Heart left ventricle (tissue), 16 donors: ENCODE results near the gene TOMM6. TPM values are rescaled to one million over a fixed set of nuclear protein-coding genes. Genes with fewer than 3 reads are reported as not detected.

Experiments used
- ATAC-seq, 4 donors: fragments of 200-7000 bp; cut with Tn5 transposase; one replicate each; pipeline ENCODE4 v1.9.1; 2020 to 2022; ENCODE audit warnings: moderate library complexity in 4 of 4, mild to moderate bottlenecking in 3 of 4, moderate number of reproducible peaks in 1 of 4
- DNase-seq, 5 donors: peaks; one replicate each; pipeline ENCODE4 v3.0.0-alpha.2; 2020
- H3K27ac ChIP-seq, 12 donors: fragments of 200-600 bp; sonication (generic) in 4 of 12; one replicate each; pipeline versions ENCODE4 v1.5.0 to v1.8.0; 2016 to 2022; ENCODE audit warnings: mild to moderate bottlenecking in 2 of 12
- H3K27me3 ChIP-seq, 9 donors: fragments of 200-600 bp; sonication (generic) in 2 of 9; one replicate each; pipeline versions ENCODE4 v1.5.1 to v1.8.0; 2016 to 2022; ENCODE audit warnings: mild to moderate bottlenecking in 3 of 9
- H3K36me3 ChIP-seq, 9 donors: fragments of 200-600 bp; sonication (generic) in 2 of 9; one replicate each; pipeline versions ENCODE4 v1.5.0 to v1.8.0; 2018 to 2022; ENCODE audit warnings: mild to moderate bottlenecking in 2 of 9
- H3K4me1 ChIP-seq, 12 donors: fragments of 200-600 bp; sonication (generic) in 4 of 12; one replicate each; pipeline versions ENCODE4 v1.5.0 to v1.8.0; 2016 to 2022; ENCODE audit warnings: mild to moderate bottlenecking in 3 of 12
- H3K4me3 ChIP-seq, 12 donors: fragments of 200-600 bp; sonication (generic) in 4 of 12; one replicate each; pipeline versions ENCODE4 v1.5.0 to v1.8.0; 2017 to 2022; ENCODE audit warnings: mild to moderate bottlenecking in 9 of 12, moderate library complexity in 4 of 12
- H3K9me3 ChIP-seq, 12 donors: fragments of 200-600 bp; sonication (generic) in 4 of 12; one replicate each; pipeline versions ENCODE4 v1.5.0 to v1.8.0; 2016 to 2022; ENCODE audit warnings: mild to moderate bottlenecking in 1 of 12
- CTCF ChIP-seq, 12 donors: fragments of 200-600 bp; sonication (generic) in 4 of 12; IDR thresholded peaks; one replicate each; pipeline versions ENCODE4 v1.5.0 to v1.8.0; 2018 to 2022; ENCODE audit warnings: antibody characterized with exemption in 12 of 12, mild to moderate bottlenecking in 5 of 12
- POLR2A ChIP-seq, 2 donors: fragments of 450-650 bp; IDR thresholded peaks; one replicate each; pipeline ENCODE4 v1.6.1; 2017; ENCODE audit warnings: antibody characterized with exemption in 2 of 2, mild to moderate bottlenecking in 2 of 2, moderate library complexity in 2 of 2
- WGBS, 4 donors: extraction: QIAGEN DNeasy Blood & Tissue Kit in 2 of 4; methylation state at CpG; one replicate each; pipeline versions ENCODE4 v1.1.5 to v1.1.7; 2013 to 2018; 5-methylcytosine and 5-hydroxymethylcytosine counted together
- intact Hi-C, 10 donors: fragments of 100-400 bp; cut with DNase I; formaldehyde crosslinking; loops; one replicate each; pipeline versions ENCODE4 v1.11.1 to v1.14.2; 2022
- polyA plus RNA-seq, 2 donors: library from polyadenylated mRNA; stranded (reverse); fragments of 200-250 nt; gene quantifications; one replicate each; pipeline ENCODE4 v1.2.3, GENCODE V29; 2013
- total RNA-seq, 9 donors: library from RNA; depleted of rRNA in 2 of 9; stranded (reverse); fragments of >200 nt in 2 of 9; fragmentation: NEBNext Ultra II Directional in 3 of 9; extraction: Animal tissue kit (Norgen Biotek cat#: 25700) in 3 of 9; gene quantifications; one replicate each; pipeline versions ENCODE4 v1.1.0 to v1.2.4, GENCODE V29; 2016 to 2023
- donor health status: ischemic (EF 13 %, LVEDD 7.1; RV severe dilation, severe dysfunction).
- donor health status: healthy with polysubstance abuse.
- donor health status: DM: no; HTN: yes; CAD: no.
- donor health status: DM: no; HTN: no; CAD: no.
- donor health status: ischemic (EF 25% LVEDD 6.9; RV normal size, moderate dysfunction).
- donor health status: ischemic (EF 25% LVEDD 5.7; RV mildly dilated, moderate dysfunction).
- donor health status: healthy.
- donor health status: DM: yes; HTN: yes; CAD: no.
- donor health status: ischemic (EF 35%, LVEDD 5.7; RV mildly dilated, moderate dysfunction).
- donor health status: nonischemic (EF 11% LVEDD 7.7; RV severe dilation, severe dysfunction).
- donor health status: DM: yes; HTN: yes; CAD: no.
- donor health status: PGD.
- donor health status: ischemic (EF 29% LVEDD 5.4; RV normal size, mild dysfunction).
- donor health status: nonischemic (EF 23%, LVEDD 6.1; RV moderate dilation, normal function).

The TOMM6 gene
- total and polyA plus RNA-seq, 11 donors = 158 to 277 (median 182) TPM

DNA sequence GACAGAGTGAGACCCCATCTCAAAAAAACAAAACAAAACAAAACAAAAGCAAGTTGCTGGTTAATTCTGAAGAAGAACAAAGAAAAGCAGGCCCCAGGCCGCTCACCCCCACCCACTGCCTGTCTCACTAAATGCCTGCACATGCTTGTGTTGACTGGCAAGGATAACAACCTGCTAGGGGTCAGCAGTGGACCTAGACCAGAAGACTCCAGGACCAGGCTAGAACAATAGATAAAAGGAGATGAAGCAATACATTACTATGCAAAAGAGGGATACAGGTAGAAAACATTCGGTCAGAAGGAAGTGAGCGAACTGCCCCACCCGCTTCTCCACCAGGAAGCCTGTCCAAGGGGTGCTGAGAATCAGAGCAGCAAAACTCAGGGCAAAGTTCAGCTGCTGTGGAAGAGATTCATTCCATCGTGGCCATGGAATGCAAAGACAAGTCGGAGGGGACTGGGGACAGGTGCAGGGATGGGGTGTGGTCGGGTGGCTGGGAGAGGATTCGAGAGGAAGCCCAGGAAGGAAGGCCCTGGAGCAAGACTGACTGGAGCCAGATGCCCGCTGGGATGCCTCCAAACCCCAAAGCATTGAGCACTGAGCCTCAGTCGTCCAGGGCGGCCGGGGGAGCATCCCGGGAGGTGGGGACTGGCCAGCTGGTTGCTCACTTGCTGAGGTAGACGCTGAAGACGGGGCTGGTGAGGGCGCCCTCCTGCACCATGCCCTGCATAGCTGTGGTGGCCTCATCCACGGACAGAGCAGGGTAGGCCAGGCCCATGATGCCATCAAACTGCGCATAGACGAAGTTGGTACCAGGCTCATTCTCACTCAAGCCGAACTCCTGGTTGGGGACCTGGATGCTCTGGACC, 45.6 kb upstream of the TOMM6 start:
- intact Hi-C loops = no loop called here
- H3K36me3 ChIP-seq = no peaks in the 10 kb centered on the region
- ATAC-seq (peak in 1 of 4 donors; percentile 8), DNase-seq (peak in 1 of 5 donors; percentile 54)
- H3K4me1 ChIP-seq = no peaks in the 10 kb centered on the region
- H3K27me3 ChIP-seq = no peaks in the 10 kb centered on the region
- TF ChIP-seq POLR2A (IDR thresholded peaks at IDR 0.05) (no peak), CTCF (IDR thresholded peaks at IDR 0.05) (no peak)
- H3K27ac ChIP-seq = no peak overlapping the region
- no peaks in the 10 kb centered on the region for H3K9me3 ChIP-seq
- WGBS, 4 donors = 85 to 88% (median 86%) methylated on average over 18 to 20 of the region's 20 CpGs
- no peak overlapping the region for H3K4me3 ChIP-seq

GRCh38 chr6:41743406-41744235, 43.9 kb upstream of the TOMM6 start:
- Histone ChIP-seq H3K27me3 (no peaks in the 10 kb centered on the region), H3K9me3 (no peaks in the 10 kb centered on the region), H3K36me3 (no peaks in the 10 kb centered on the region), H3K4me3 (no peak overlapping the region), H3K4me1 (no peaks in the 10 kb centered on the region), H3K27ac (no peak overlapping the region)
- DNase-seq (peak in 1 of 5 donors; percentile 26), ATAC-seq (no peak)
- no peak for TF ChIP-seq CTCF (IDR thresholded peaks at IDR 0.05)
- no peak for TF ChIP-seq POLR2A (IDR thresholded peaks at IDR 0.05)
- WGBS, 4 donors = 91 to 95% (median 94%) methylated on average over 2 to 6 of the region's 6 CpGs
- intact Hi-C loops = no loop called here

- Histone ChIP-seq H3K4me3 (no peak overlapping the region), H3K27me3 (no peaks in the 10 kb centered on the region), H3K4me1 (no peaks in the 10 kb centered on the region), H3K9me3 (no peaks in the 10 kb centered on the region), H3K27ac (no peak overlapping the region), H3K36me3 (no peaks in the 10 kb centered on the region)
- intact Hi-C loops = no loop called here
- TF ChIP-seq POLR2A (IDR thresholded peaks at IDR 0.05) (no peak), CTCF (IDR thresholded peaks at IDR 0.05) (no peak)
- ATAC-seq (no peak), DNase-seq (peak in 1 of 5 donors; percentile 29)
- WGBS, 4 donors = 81 to 90% (median 89%) methylated on average over 5 to 7 of the region's 7 CpGs
Measured at GRCh38 chr6:41744236-41744787, 43.2 kb upstream of the TOMM6 start.

DNA sequence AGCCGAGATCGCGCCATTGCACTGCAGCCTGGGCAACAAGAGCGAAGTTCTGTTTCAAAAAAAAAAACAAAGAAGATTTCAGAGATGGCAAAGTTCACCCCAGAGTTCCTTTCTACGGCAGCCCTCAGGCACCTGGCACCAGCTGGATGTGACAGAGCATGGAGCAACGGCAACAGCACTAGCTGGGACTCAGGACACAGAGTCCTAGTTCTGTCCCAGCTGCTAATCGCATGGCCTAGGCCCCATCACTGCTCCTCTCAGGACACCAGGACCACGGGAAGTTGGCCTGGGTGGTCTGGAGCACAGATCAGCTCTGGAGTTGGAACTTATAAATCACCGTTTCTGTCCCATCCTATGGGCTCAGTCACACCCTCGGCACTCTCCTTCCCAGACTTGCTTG, 41.4 kb upstream of the TOMM6 start:
- Histone ChIP-seq H3K36me3 (no peaks in the 10 kb centered on the region), H3K9me3 (no peaks in the 10 kb centered on the region), H3K4me3 (no peak overlapping the region), H3K27ac (no peak overlapping the region), H3K4me1 (no peaks in the 10 kb centered on the region), H3K27me3 (no peaks in the 10 kb centered on the region)
- intact Hi-C loops = no loop called here
- WGBS, 4 donors = 91 to 94% (median 93%) methylated on average over 10 of the region's 10 CpGs
- no peak for TF ChIP-seq POLR2A (IDR thresholded peaks at IDR 0.05)
- TF ChIP-seq CTCF (IDR thresholded peaks at IDR 0.05) = no peak
- DNase-seq (peak in 1 of 5 donors; percentile 31), ATAC-seq (no peak)
